Peyer's patch (tissue), 4 donors: ENCODE measurements around the gene TMEFF2.

Source experiments
- CTCF ChIP-seq, 6 experiments: fragments of 450-650 bp in 4 of 6; fragments of 200-600 bp in 2 of 6; sonication (generic) in 1 of 6; IDR thresholded peaks; one replicate each; pipeline ENCODE4 v1.5.1; 2017 to 2019; ENCODE audit warnings: antibody characterized with exemption in 6 of 6, mild to moderate bottlenecking in 3 of 6, moderate library complexity in 1 of 6
- POLR2A ChIP-seq, 2 donors: fragments of 450-650 bp; IDR thresholded peaks; one replicate each; pipeline ENCODE4 v1.5.1; 2017; ENCODE audit warnings: antibody characterized with exemption in 2 of 2, mild to moderate bottlenecking in 2 of 2, moderate library complexity in 2 of 2

GRCh38 chr2:192072778-192073177 lies 122.0 kb downstream of the TMEFF2 start:
- TF ChIP-seq CTCF (IDR thresholded peaks at IDR 0.05) (no peak), POLR2A (IDR thresholded peaks at IDR 0.05) (no peak)
